ENCODE results near the gene MME. TPM values are rescaled to one million over a fixed set of nuclear protein-coding genes. Genes with fewer than 3 reads are reported as not detected.

MME gene
- total RNA-seq, result not detected

GRCh38 chr3:155079746-155080487 is at the start of gene MME:
Gene MME, plus strand, starts transcription at chr3:155080319. Its CDS starts 3,849 bp downstream, at chr3:155084168.
- Mint-ChIP-seq H3K36me3 (ENCODE audit: low read depth) (no peaks in the 10 kb centered on the region), H3K4me3 (no peak within 1 kb of the TSS), H3K9me3 (peaks cover 3% of the 10 kb centered on the region), H3K27me3 (peaks cover 32% of the 10 kb centered on the region), H3K27ac (no peak within 1 kb of the TSS), H3K4me1 (peaks cover 3% of the 10 kb centered on the region)
- DNase-seq, result no peak
- ChIA-PET POLR2A (no interaction called here), CTCF (no interaction called here)

- Mint-ChIP-seq H3K4me1 (no peaks in the 10 kb centered on the region), H3K27me3 (no peaks in the 10 kb centered on the region), H3K36me3 (ENCODE audit: low read depth) (no peaks in the 10 kb centered on the region), H3K4me3 (no peak overlapping the region), H3K9me3 (peaks cover 5% of the 10 kb centered on the region), H3K27ac (no peak overlapping the region)
- ChIA-PET POLR2A (no interaction called here), CTCF (interaction anchor here (0.6 kb wide), 1 partner anchor 976 kb away, joined by 4 read pairs; no protein-coding TSS in a partner anchor)
- DNase-seq, result no peak
Observed at GRCh38 chr3:155031186-155031585, 48.9 kb upstream of the MME start.

- H3K4me1 Mint-ChIP-seq, result no peaks in the 10 kb centered on the region
- H3K4me3 Mint-ChIP-seq, result no peak overlapping the region
- DNase-seq, result no peak
- H3K36me3 Mint-ChIP-seq (ENCODE audit: low read depth), result no peaks in the 10 kb centered on the region
- no peak overlapping the region for H3K27ac Mint-ChIP-seq
- CTCF ChIA-PET, result no interaction called here
- H3K9me3 Mint-ChIP-seq, result peaks cover 5% of the 10 kb centered on the region
- POLR2A ChIA-PET, result no interaction called here
- no peaks in the 10 kb centered on the region for H3K27me3 Mint-ChIP-seq
Observed at GRCh38 chr3:155032918-155033317, 47.2 kb upstream of the MME start.

GRCh38 chr3:155034786-155035185 is 45.3 kb upstream of the MME start:
- DNase-seq, result no peak
- POLR2A ChIA-PET, result no interaction called here
- CTCF ChIA-PET, result no interaction called here

GRCh38 chr3:155035553-155035952 is 44.6 kb upstream of the MME start:
- Mint-ChIP-seq H3K4me3 (no peak overlapping the region), H3K4me1 (no peaks in the 10 kb centered on the region), H3K27me3 (no peaks in the 10 kb centered on the region), H3K9me3 (peaks cover 3% of the 10 kb centered on the region), H3K27ac (no peak overlapping the region), H3K36me3 (ENCODE audit: low read depth) (no peaks in the 10 kb centered on the region)
- ChIA-PET CTCF (no interaction called here), POLR2A (no interaction called here)
- DNase-seq, result no peak

More at GRCh38 chr3:155034786-155035185, 45.3 kb upstream of the MME start:
- Mint-ChIP-seq H3K9me3 (peaks cover 3% of the 10 kb centered on the region), H3K27ac (no peak overlapping the region), H3K27me3 (no peaks in the 10 kb centered on the region), H3K36me3 (ENCODE audit: low read depth) (no peaks in the 10 kb centered on the region), H3K4me1 (no peaks in the 10 kb centered on the region), H3K4me3 (no peak overlapping the region)

- no peaks in the 10 kb centered on the region for H3K4me1 Mint-ChIP-seq
- H3K27ac Mint-ChIP-seq, result no peak overlapping the region
- DNase-seq, result no peak
- no peaks in the 10 kb centered on the region for H3K27me3 Mint-ChIP-seq
- H3K36me3 Mint-ChIP-seq (ENCODE audit: low read depth), result no peaks in the 10 kb centered on the region
- H3K4me3 Mint-ChIP-seq, result no peak overlapping the region
- H3K9me3 Mint-ChIP-seq, result peaks cover 3% of the 10 kb centered on the region
- POLR2A ChIA-PET, result no interaction called here
- CTCF ChIA-PET, result no interaction called here
Observed at GRCh38 chr3:155037508-155038202, 42.5 kb upstream of the MME start.

GRCh38 chr3:155038203-155038554 is 41.9 kb upstream of the MME start:
- CTCF ChIA-PET, result no interaction called here
- Mint-ChIP-seq H3K4me3 (no peak overlapping the region), H3K36me3 (ENCODE audit: low read depth) (no peaks in the 10 kb centered on the region), H3K27me3 (no peaks in the 10 kb centered on the region), H3K27ac (no peak overlapping the region), H3K4me1 (no peaks in the 10 kb centered on the region), H3K9me3 (peaks cover 3% of the 10 kb centered on the region)
- DNase-seq, result no peak
- POLR2A ChIA-PET, result no interaction called here

GRCh38 chr3:155046935-155047334 is 33.2 kb upstream of the MME start:
- no peaks in the 10 kb centered on the region for H3K36me3 Mint-ChIP-seq (ENCODE audit: low read depth)
- ChIA-PET POLR2A (no interaction called here), CTCF (no interaction called here)
- no peak overlapping the region for H3K4me3 Mint-ChIP-seq
- no peaks in the 10 kb centered on the region for H3K4me1 Mint-ChIP-seq
- no peak overlapping the region for H3K27ac Mint-ChIP-seq
- H3K27me3 Mint-ChIP-seq, result no peaks in the 10 kb centered on the region
- peaks cover 16% of the 10 kb centered on the region for H3K9me3 Mint-ChIP-seq
- no peak for DNase-seq

GRCh38 chr3:155047672-155048071 is 32.4 kb upstream of the MME start:
- no peak overlapping the region for H3K27ac Mint-ChIP-seq
- no peak overlapping the region for H3K4me3 Mint-ChIP-seq
- peaks cover 20% of the 10 kb centered on the region for H3K9me3 Mint-ChIP-seq
- no peaks in the 10 kb centered on the region for H3K36me3 Mint-ChIP-seq (ENCODE audit: low read depth)
- no peaks in the 10 kb centered on the region for H3K4me1 Mint-ChIP-seq
- no peaks in the 10 kb centered on the region for H3K27me3 Mint-ChIP-seq
- ChIA-PET POLR2A (no interaction called here), CTCF (no interaction called here)
- DNase-seq, result no peak

GRCh38 chr3:155049959-155050358 is 30.2 kb upstream of the MME start:
- POLR2A ChIA-PET, result no interaction called here
- DNase-seq, result no peak
- Mint-ChIP-seq H3K4me1 (no peaks in the 10 kb centered on the region), H3K36me3 (ENCODE audit: low read depth) (no peaks in the 10 kb centered on the region), H3K9me3 (peaks cover 30% of the 10 kb centered on the region), H3K27ac (no peak overlapping the region), H3K4me3 (no peak overlapping the region), H3K27me3 (no peaks in the 10 kb centered on the region)
- CTCF ChIA-PET, result no interaction called here

- Mint-ChIP-seq H3K36me3 (ENCODE audit: low read depth) (no peaks in the 10 kb centered on the region), H3K4me3 (no peak overlapping the region), H3K4me1 (no peaks in the 10 kb centered on the region), H3K27ac (no peak overlapping the region), H3K27me3 (no peaks in the 10 kb centered on the region), H3K9me3 (peaks cover 30% of the 10 kb centered on the region)
- POLR2A ChIA-PET, result no interaction called here
- CTCF ChIA-PET, result no interaction called here
- no peak for DNase-seq
Observed at GRCh38 chr3:155052470-155052869, 27.6 kb upstream of the MME start.

- DNase-seq, result no peak
- Mint-ChIP-seq H3K27ac (no peak overlapping the region), H3K27me3 (no peaks in the 10 kb centered on the region), H3K4me3 (no peak overlapping the region), H3K4me1 (no peaks in the 10 kb centered on the region), H3K9me3 (peaks cover 30% of the 10 kb centered on the region), H3K36me3 (ENCODE audit: low read depth) (no peaks in the 10 kb centered on the region)
- ChIA-PET CTCF (no interaction called here), POLR2A (no interaction called here)
Observed at GRCh38 chr3:155053756-155054155, 26.4 kb upstream of the MME start.

GRCh38 chr3:155064920-155065319 is 15.2 kb upstream of the MME start:
- Mint-ChIP-seq H3K9me3 (no peaks in the 10 kb centered on the region), H3K4me3 (no peak overlapping the region), H3K36me3 (ENCODE audit: low read depth) (no peaks in the 10 kb centered on the region), H3K4me1 (no peaks in the 10 kb centered on the region), H3K27ac (no peak overlapping the region), H3K27me3 (no peaks in the 10 kb centered on the region)
- no peak for DNase-seq
- ChIA-PET CTCF (no interaction called here), POLR2A (no interaction called here)

GRCh38 chr3:155065537-155065936 is 14.6 kb upstream of the MME start:
- no peak overlapping the region for H3K4me3 Mint-ChIP-seq
- H3K27ac Mint-ChIP-seq, result no peak overlapping the region
- DNase-seq, result no peak
- H3K9me3 Mint-ChIP-seq, result no peaks in the 10 kb centered on the region
- no peaks in the 10 kb centered on the region for H3K36me3 Mint-ChIP-seq (ENCODE audit: low read depth)
- no peaks in the 10 kb centered on the region for H3K4me1 Mint-ChIP-seq
- CTCF ChIA-PET, result no interaction called here
- H3K27me3 Mint-ChIP-seq, result no peaks in the 10 kb centered on the region
- POLR2A ChIA-PET, result no interaction called here

Data from activated CD4-positive, alpha-beta memory T cell treated with anti-CD3 and anti-CD28 coated beads, Interleukin-2, amount 10 ng/mL, durations not matched to agents 7 days and 5 days (primary cell).